Cardiac fibroblast (primary cell): ENCODE data around the gene RDM1.
"Not testable (repeated sequence)": the region's sequence is repeated elsewhere in the genome, so short reads cannot be mapped to it uniquely, and the experiment has no call there.

ENCODE experiments used
- DNase-seq, 2 donors: peaks; one replicate each; pipeline versions ENCODE4 v3.0.0 to v3.0.0-alpha.2; 2010; ENCODE audit warnings: low read depth in 2 of 2
- H3K4me3 ChIP-seq, 2 donors: replicated peaks in 1 of 2; 1 replicate in 1 of 2; 2 replicates in 1 of 2; pipeline ENCODE4 v1.5.1; 2011; ENCODE audit warnings: low read depth in 2 of 2, low read length in 2 of 2, mild to moderate bottlenecking in 2 of 2, moderate library complexity in 1 of 2
- TF ChIP-seq, protein P1 (sequence below): IDR thresholded peaks from one replicate; pipeline ENCODE4 v1.5.1; 2011; ENCODE audit warnings: low read depth, mild to moderate bottlenecking, low read length, inconsistent platforms

RDM1 gene

DNA sequence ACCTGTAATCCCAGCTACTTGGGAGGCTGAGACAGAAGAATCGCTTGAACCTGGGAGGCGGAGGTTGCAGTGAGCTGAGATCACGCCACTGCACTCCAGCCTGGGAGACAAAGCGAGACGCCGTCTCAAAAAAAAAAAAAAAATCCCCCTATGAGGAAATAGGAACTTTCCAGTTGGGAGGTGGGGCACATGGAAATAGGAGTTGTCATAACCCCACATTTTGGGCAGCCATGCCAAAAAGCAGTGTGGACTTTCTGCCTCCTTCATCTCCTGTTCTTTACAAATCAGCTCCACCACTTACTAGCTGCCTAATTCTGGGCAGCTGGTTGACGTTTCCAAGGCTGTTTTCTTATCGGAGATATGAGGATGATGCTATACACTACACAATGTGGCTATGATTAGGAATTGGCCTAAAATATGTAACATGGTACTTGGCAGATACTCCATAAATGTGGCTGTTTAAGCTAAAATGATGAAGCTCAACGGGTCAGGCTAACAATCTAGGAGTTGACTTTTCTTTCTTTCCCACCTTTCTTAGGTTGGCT lies 28.9 kb downstream of the RDM1 start:
- DNase-seq = peak in 1 of 2 donors; percentile 83
- no peak overlapping the region for H3K4me3 ChIP-seq
- TF ChIP-seq, protein P1, sequence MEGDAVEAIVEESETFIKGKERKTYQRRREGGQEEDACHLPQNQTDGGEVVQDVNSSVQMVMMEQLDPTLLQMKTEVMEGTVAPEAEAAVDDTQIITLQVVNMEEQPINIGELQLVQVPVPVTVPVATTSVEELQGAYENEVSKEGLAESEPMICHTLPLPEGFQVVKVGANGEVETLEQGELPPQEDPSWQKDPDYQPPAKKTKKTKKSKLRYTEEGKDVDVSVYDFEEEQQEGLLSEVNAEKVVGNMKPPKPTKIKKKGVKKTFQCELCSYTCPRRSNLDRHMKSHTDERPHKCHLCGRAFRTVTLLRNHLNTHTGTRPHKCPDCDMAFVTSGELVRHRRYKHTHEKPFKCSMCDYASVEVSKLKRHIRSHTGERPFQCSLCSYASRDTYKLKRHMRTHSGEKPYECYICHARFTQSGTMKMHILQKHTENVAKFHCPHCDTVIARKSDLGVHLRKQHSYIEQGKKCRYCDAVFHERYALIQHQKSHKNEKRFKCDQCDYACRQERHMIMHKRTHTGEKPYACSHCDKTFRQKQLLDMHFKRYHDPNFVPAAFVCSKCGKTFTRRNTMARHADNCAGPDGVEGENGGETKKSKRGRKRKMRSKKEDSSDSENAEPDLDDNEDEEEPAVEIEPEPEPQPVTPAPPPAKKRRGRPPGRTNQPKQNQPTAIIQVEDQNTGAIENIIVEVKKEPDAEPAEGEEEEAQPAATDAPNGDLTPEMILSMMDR = no peak

GRCh38 chr17:35900708-35901480 lies 29.7 kb downstream of the RDM1 start:
- DNase-seq = peak; percentile 35
- TF ChIP-seq, protein P1 = no peak
- no peak overlapping the region for H3K4me3 ChIP-seq

DNA sequence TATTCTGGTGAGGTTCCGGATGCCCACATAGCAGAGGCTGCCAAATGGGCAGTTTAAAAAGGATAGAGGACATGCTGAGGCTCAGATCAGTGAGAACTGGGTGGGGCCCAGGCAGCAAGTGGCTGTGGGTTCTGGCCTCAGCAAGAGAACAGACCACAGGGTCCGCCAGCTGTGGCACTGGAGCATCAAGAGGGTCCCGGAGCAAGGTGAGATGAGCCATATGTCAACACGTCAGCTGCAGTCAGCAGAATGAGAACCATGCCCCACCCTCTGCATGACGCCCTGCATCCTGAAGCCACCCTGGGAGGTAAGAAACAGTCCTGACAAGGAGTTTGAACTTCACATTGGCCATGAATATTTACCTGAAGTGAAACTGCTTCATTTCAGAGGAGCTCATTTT lies 30.3 kb downstream of the RDM1 start:
- TF ChIP-seq, protein P1 = no peak
- no peak overlapping the region for H3K4me3 ChIP-seq
- DNase-seq = no peak

- TF ChIP-seq, protein P1 = no peak
- no peak overlapping the region for H3K4me3 ChIP-seq
- no peak for DNase-seq
These were observed 32.1 kb downstream of the RDM1 start for GRCh38 chr17:35898283-35899070.

GRCh38 chr17:35897772-35898171 lies 32.8 kb downstream of the RDM1 start:
- not testable (repeated sequence) for DNase-seq, H3K4me3 ChIP-seq

DNA sequence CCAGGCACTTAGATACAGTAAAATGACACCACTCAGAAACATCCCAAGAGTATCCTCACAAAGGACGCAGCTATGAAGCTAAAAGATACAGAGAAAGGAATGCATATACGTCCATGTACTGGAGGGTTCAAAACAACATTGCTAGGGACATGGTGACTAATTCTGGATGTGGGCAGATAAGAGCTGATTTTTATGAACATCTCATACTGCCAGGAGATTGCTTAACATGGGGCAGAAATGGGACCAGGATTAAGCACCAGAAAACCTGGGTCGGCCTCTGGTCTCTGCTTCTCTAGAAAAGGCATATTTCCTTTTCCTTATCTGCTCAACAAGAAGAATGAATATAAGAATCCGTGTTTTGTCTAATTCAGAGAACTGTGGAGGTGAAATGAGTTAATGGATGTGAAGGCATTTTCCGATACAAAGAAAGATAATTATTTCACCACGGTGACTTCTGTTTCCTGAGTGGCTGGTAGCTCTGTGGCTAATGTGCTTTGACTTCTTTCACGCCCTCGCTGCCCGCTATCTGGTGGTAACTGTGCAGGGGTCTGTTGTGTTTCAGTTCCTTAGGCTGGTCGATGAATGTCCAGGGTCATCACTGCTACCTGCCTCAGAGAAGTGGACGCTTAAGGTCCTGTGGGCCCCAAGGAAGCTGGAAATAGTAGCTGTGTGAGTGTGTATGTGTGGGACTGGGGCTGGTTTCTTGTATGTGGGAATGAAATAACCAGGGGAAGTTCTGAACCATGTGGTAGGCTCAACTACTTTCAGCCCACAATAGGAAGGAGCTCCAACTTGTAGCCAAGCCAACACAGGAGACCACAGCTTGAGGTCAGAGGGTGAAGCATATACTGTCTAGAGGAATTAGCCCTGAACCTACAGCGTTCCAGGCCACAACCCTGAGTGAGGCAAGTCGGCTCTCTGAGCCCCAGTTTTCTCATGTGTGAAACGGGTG lies 34.7 kb downstream of the RDM1 start:
- H3K4me3 ChIP-seq = no peak overlapping the region
- TF ChIP-seq, protein P1 = no peak
- peak; percentile 83 to 90 for DNase-seq
